NT2/D1 (cell line): ENCODE data around the gene MMGT1.
"Not testable (repeated sequence)": the region's sequence is repeated elsewhere in the genome, so short reads cannot be mapped to it uniquely, and the experiment has no call there.

Source experiments
- DNase-seq: peaks from one replicate; pipeline ENCODE4 v3.0.0-alpha.2; 2011; ENCODE audit warnings: low read depth, low spot score
- H3K27me3 ChIP-seq: 2 replicates; pipeline ENCODE4 v1.6.0; 2011; ENCODE audit warnings: mild to moderate bottlenecking; ENCODE audit not compliant: insufficient read length, insufficient read depth
- H3K36me3 ChIP-seq: 2 replicates; pipeline ENCODE4 v1.6.1; 2011; ENCODE audit warnings: mild to moderate bottlenecking, low read length, mixed read lengths; ENCODE audit not compliant: insufficient read depth, insufficient read length
- H3K4me1 ChIP-seq: 2 replicates; pipeline ENCODE4 v1.5.1; 2011; ENCODE audit not compliant: insufficient read depth, insufficient read length
- H3K4me3 ChIP-seq: 2 replicates; pipeline ENCODE4 v1.5.1; 2011; ENCODE audit warnings: low read depth; ENCODE audit not compliant: insufficient read length
- H3K9ac ChIP-seq: 2 replicates; pipeline ENCODE4 v1.6.0; 2011; ENCODE audit warnings: low read depth; ENCODE audit not compliant: insufficient read length
- H3K9me3 ChIP-seq: 2 replicates; pipeline ENCODE4 v1.5.1; 2011; ENCODE audit warnings: mild to moderate bottlenecking, low read length; ENCODE audit not compliant: insufficient read depth
- SUZ12 ChIP-seq: IDR thresholded peaks from 2 replicates; pipeline ENCODE4 v1.6.1; 2011; ENCODE audit not compliant: insufficient read length, insufficient read depth; ENCODE audit errors: extremely low read depth
- YY1 ChIP-seq: IDR thresholded peaks from 2 replicates; pipeline ENCODE4 v1.6.1; 2011; ENCODE audit not compliant: insufficient read length, insufficient read depth
- ZNF274 ChIP-seq: IDR thresholded peaks from 2 replicates; pipeline ENCODE4 v1.6.1; 2011; ENCODE audit warnings: mild to moderate bottlenecking, low read depth, low read length

Gene MMGT1

DNA sequence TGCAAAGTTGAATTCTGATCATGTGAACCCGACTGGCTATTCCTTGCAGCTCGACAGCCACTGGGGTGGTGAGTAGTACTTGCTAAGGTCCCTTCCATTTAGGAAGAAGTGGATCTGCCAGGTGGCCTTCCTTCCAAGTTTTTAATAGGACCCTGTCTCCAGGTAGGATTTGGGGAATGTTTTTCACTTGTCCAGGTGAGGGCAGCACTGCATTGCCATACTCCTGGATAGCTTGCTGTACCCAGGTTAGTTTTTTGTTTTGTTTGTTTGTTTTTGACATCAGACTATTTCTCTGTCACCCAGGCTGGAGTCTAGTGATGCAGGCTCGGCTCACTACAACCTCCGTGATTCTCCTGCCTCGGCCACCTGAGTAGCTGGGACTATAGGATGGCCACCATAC, 50.4 kb downstream of the MMGT1 start:
- no peak overlapping the region for H3K9ac ChIP-seq
- TF ChIP-seq ZNF274 (no peak), SUZ12 (no peak), YY1 (no peak)
- H3K36me3 ChIP-seq: no peaks in the 10 kb centered on the region
- DNase-seq: no peak
- no peak overlapping the region for H3K4me3 ChIP-seq
- no peaks in the 10 kb centered on the region for H3K9me3 ChIP-seq
- H3K4me1 ChIP-seq: no peaks in the 10 kb centered on the region
- no peaks in the 10 kb centered on the region for H3K27me3 ChIP-seq

DNA sequence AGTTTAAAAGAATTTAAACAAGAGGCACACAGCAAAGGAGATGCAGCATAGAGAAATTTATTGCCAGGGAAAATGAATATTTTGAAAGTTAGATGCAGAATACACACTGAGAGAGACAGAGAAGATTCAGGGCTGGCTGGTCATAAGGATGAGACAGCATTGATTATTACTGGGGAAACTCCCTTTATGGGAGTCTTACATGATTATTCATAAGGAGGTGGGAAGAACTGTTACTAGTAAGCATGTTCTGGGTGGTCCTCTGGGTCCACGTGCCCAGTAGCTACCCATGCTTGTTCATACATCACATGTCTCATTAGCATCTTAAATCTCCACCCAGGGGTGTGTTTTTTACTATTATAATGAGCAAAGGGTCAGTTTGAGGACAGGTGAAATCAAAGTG, 53.3 kb downstream of the MMGT1 start:
- not testable (repeated sequence) for H3K4me1 ChIP-seq, H3K36me3 ChIP-seq

DNA sequence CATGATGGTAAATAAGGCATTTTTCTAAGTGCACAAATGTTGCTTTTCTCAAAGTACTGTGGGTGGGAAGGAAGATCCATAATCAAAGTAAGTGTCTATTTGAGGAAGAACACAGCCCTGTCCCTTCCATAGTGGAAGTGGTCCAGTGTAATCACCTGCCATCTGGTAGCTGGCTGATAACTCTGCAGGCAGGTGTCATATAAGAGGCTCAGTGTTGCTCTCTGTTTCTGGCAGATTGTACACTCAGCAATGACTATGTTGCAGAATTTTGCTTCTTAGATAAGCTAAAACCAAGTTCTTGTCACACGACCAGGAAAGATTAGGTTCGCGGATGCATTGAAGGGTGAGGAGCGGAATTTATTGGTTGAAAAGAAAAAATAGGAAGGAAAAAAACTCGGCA, 59.4 kb downstream of the MMGT1 start:
- no peaks in the 10 kb centered on the region for H3K27me3 ChIP-seq
- no peak overlapping the region for H3K4me3 ChIP-seq
- H3K36me3 ChIP-seq: no peaks in the 10 kb centered on the region
- DNase-seq: no peak
- no peaks in the 10 kb centered on the region for H3K9me3 ChIP-seq
- H3K4me1 ChIP-seq: no peaks in the 10 kb centered on the region
- TF ChIP-seq SUZ12 (no peak), ZNF274 (no peak), YY1 (no peak)
- no peak overlapping the region for H3K9ac ChIP-seq

More for the DNA sequence above, 53.3 kb downstream of the MMGT1 start:
- H3K9me3 ChIP-seq, DNase-seq, H3K9ac ChIP-seq, H3K4me3 ChIP-seq, H3K27me3 ChIP-seq: not testable (repeated sequence)
